ENCODE data around the gene SPTLC1.

- TF ChIP-seq CTCF (conservative IDR thresholded peaks at IDR 0.05; ENCODE audit: low read depth, low read length) = no peak
- no peak for TF ChIP-seq EZH2phosphoT487 (IDR thresholded peaks at IDR 0.05; ENCODE audit: borderline replicate concordance, low read length)
- no peak for TF ChIP-seq EZH2 (IDR thresholded peaks at IDR 0.05; ENCODE audit: low read length, unreplicated experiment)
Observed at GRCh38 chr9:92058026-92058425, 57.2 kb downstream of the SPTLC1 start.
